H1 (cell line): ENCODE results near the gene HEATR5A. TPM values are rescaled to one million over a fixed set of nuclear protein-coding genes. Genes with fewer than 3 reads are reported as not detected.

ENCODE experiments used
- CHD7 ChIP-seq: fragments of 300-600 bp; sonication (generic); IDR thresholded peaks from 2 replicates; pipeline ENCODE4 v1.7.1; 2012; ENCODE audit warnings: low read length, moderate library complexity, mild to moderate bottlenecking, inconsistent platforms; ENCODE audit not compliant: insufficient replicate concordance
- EGR1 ChIP-seq: IDR thresholded peaks from 2 replicates; pipeline ENCODE4 v1.6.1; 2011; ENCODE audit warnings: low read depth, low read length, borderline replicate concordance
- JUN ChIP-seq: IDR thresholded peaks from 2 replicates; pipeline ENCODE4 v1.6.1; 2011; ENCODE audit warnings: low read depth, mild to moderate bottlenecking, improper control_type of control experiment, low read length
- KDM5A ChIP-seq: fragments of 200-600 bp; IDR thresholded peaks from 2 replicates; pipeline ENCODE4 v1.7.1; 2012; ENCODE audit warnings: mild to moderate bottlenecking, low read length, inconsistent platforms, mixed read lengths
- RFX5 ChIP-seq: IDR thresholded peaks from 2 replicates; pipeline ENCODE4 v1.6.1; 2011; ENCODE audit warnings: low read depth, low read length, improper control_type of control experiment, borderline replicate concordance
- SUZ12 ChIP-seq: fragments of 200-600 bp; sonication (generic); IDR thresholded peaks from 2 replicates; pipeline ENCODE4 v1.6.1; 2012; ENCODE audit warnings: mild to moderate bottlenecking, inconsistent platforms, low read length, moderate library complexity, mixed read lengths
- TBP ChIP-seq: IDR thresholded peaks from 2 replicates; pipeline ENCODE4 v1.6.1; 2011; ENCODE audit warnings: low read depth, low read length, improper control_type of control experiment
- polyA plus RNA-seq, 7 experiments: library from polyadenylated mRNA; depleted of rRNA in 3 of 7; stranded (reverse) in 5 of 7; unstranded in 2 of 7; fragments of >200 nt in 5 of 7; fragments of 200-250 nt in 2 of 7; gene quantifications; 1 replicate in 5 of 7; 2 replicates in 1 of 7; 4 replicates in 1 of 7; pipeline versions ENCODE4 v1.2.1 to v1.2.3, GENCODE V29; 2011 to 2013; ENCODE audit warnings: missing spikeins in 2 of 7, mixed read lengths in 2 of 7
- total RNA-seq: library from RNA; stranded (reverse); fragmentation: NEBNext Ultra II Directional; extraction: Animal tissue kit (Norgen Biotek cat#: 25700); gene quantifications from 2 replicates; pipeline ENCODE4 v1.2.1, GENCODE V29; 2021

The HEATR5A gene
- total and polyA plus RNA-seq, 2 of the 8 experiments (the other 6 are each of a cell fraction or from before 2014, with no cell fraction given) = 9.0 to 36.2 TPM

- TF ChIP-seq CHD7 (no peak), SUZ12 (no peak), KDM5A (no peak), JUN (no peak), TBP (no peak), RFX5 (no peak), EGR1 (no peak)
- TF ChIP-seq, all 59 proteins: peak for 0
These were observed 48.7 kb downstream of the HEATR5A start (continued) for GRCh38 chr14:31371646-31372045.
